WTC11 (cell line): ENCODE measurements around the gene FOXA1. TPM values are rescaled to one million over a fixed set of nuclear protein-coding genes. Genes with fewer than 3 reads are reported as not detected.
"Not testable (repeated sequence)": the region's sequence is repeated elsewhere in the genome, so short reads cannot be mapped to it uniquely, and the experiment has no call there.

ENCODE experiments used
- ATAC-seq: fragments of 200-7000 bp; cut with Tn5 transposase; 2 replicates; pipeline ENCODE4 v1.10.0; 2021; ENCODE audit warnings: mild to moderate bottlenecking, moderate library complexity
- CTCF ChIA-PET: fragments of 300-600 bp; sonication (Branson Sonifier 250); formaldehyde crosslinking; loops from one replicate; lab custom pipeline; 2021; ENCODE audit warnings: antibody characterized with exemption; lab: Charles Lee
- POLR2A ChIA-PET: fragments of 350-600 bp; sonication (Branson Sonifier 250); formaldehyde crosslinking; loops from one replicate; lab custom pipeline; 2021; ENCODE audit warnings: antibody characterized with exemption; lab: Charles Lee
- DNase-seq: peaks from one replicate; pipeline ENCODE4 v3.0.0; 2021; ENCODE audit warnings: low spot score
- H3K27ac Mint-ChIP-seq: 2 replicates; pipeline ENCODE4 v1.8.0; 2021; ENCODE audit warnings: mixed read lengths
- H3K27me3 Mint-ChIP-seq: 2 replicates; pipeline ENCODE4 v1.8.0; 2021; ENCODE audit warnings: low read depth, mild to moderate bottlenecking, moderate library complexity, mixed read lengths
- H3K36me3 Mint-ChIP-seq: 2 replicates; pipeline ENCODE4 v1.8.0; 2021; ENCODE audit warnings: mixed read lengths
- H3K4me1 Mint-ChIP-seq: 2 replicates; pipeline ENCODE4 v1.8.0; 2022; ENCODE audit warnings: mixed read lengths
- H3K4me3 Mint-ChIP-seq: 2 replicates; pipeline ENCODE4 v1.8.0; 2021; ENCODE audit warnings: mild to moderate bottlenecking, moderate library complexity, mixed read lengths
- H3K9me3 Mint-ChIP-seq: 2 replicates; pipeline ENCODE4 v1.8.0; 2021; ENCODE audit warnings: mixed read lengths
- AR ChIP-seq: fragments of 250-450 bp; sonication (Bioruptor Pico); IDR thresholded peaks from 2 replicates; pipeline ENCODE4 v1.9.0; 2021; ENCODE audit warnings: mild to moderate bottlenecking
- ARID4B ChIP-seq: sonication (generic); formaldehyde crosslinking; IDR thresholded peaks from 2 replicates; pipeline ENCODE4 v1.8.0; 2023; ENCODE audit warnings: missing genetic modification reagents, mild to moderate bottlenecking, borderline replicate concordance
- CTCF ChIP-seq: fragments of 200-600 bp; IDR thresholded peaks from 2 replicates; pipeline ENCODE4 v1.8.0; 2022; ENCODE audit warnings: antibody characterized with exemption
- E2F4 ChIP-seq: sonication (generic); formaldehyde crosslinking; IDR thresholded peaks from 2 replicates; pipeline ENCODE4 v1.8.1; 2022; ENCODE audit warnings: low read depth, mild to moderate bottlenecking, moderate library complexity, missing genetic modification reagents, borderline replicate concordance
- FOXK1 ChIP-seq: sonication (generic); formaldehyde crosslinking; IDR thresholded peaks from 2 replicates; pipeline ENCODE4 v1.8.0; 2022; ENCODE audit warnings: mild to moderate bottlenecking, moderate library complexity, missing genetic modification reagents
- FOXP4 ChIP-seq: sonication (generic); formaldehyde crosslinking; IDR thresholded peaks from 2 replicates; pipeline ENCODE4 v1.8.0; 2022; ENCODE audit warnings: mild to moderate bottlenecking, missing genetic modification reagents
- GABPB1 ChIP-seq: sonication (generic); formaldehyde crosslinking; IDR thresholded peaks from 2 replicates; pipeline ENCODE4 v1.8.1; 2023; ENCODE audit warnings: mild to moderate bottlenecking, missing genetic modification reagents
- JAZF1 ChIP-seq: fragments of 250-450 bp; sonication (Bioruptor Pico); IDR thresholded peaks from 2 replicates; pipeline ENCODE4 v1.9.0; 2021; ENCODE audit warnings: moderate library complexity, mild to moderate bottlenecking, inconsistent platforms
- MXD4 ChIP-seq: fragments of 250-450 bp; sonication (Bioruptor Pico); IDR thresholded peaks from 2 replicates; pipeline ENCODE4 v1.8.0; 2021; ENCODE audit warnings: mild to moderate bottlenecking, moderate library complexity, borderline replicate concordance
- OVOL2 ChIP-seq: fragments of 250-450 bp; sonication (Bioruptor Pico); IDR thresholded peaks from 2 replicates; pipeline ENCODE4 v1.9.0; 2021; ENCODE audit warnings: mild to moderate bottlenecking, borderline replicate concordance
- RORB ChIP-seq: fragments of 250-450 bp; sonication (Bioruptor Pico); IDR thresholded peaks from 2 replicates; pipeline ENCODE4 v1.9.0; 2021; ENCODE audit warnings: mild to moderate bottlenecking
- SP1 ChIP-seq: sonication (generic); formaldehyde crosslinking; conservative IDR thresholded peaks from 2 replicates; pipeline ENCODE4 v1.8.1; 2022; ENCODE audit warnings: missing genetic modification reagents
- ZNF219 ChIP-seq: sonication (generic); formaldehyde crosslinking; IDR thresholded peaks from 2 replicates; pipeline ENCODE4 v1.8.0; 2023; ENCODE audit warnings: missing genetic modification reagents, mild to moderate bottlenecking, borderline replicate concordance
- ZNF263 ChIP-seq: sonication (generic); formaldehyde crosslinking; IDR thresholded peaks from 2 replicates; pipeline ENCODE4 v1.8.1; 2022; ENCODE audit warnings: low read depth, mild to moderate bottlenecking, moderate library complexity, missing genetic modification reagents
- ZNF512 ChIP-seq: sonication (generic); formaldehyde crosslinking; IDR thresholded peaks from 2 replicates; pipeline ENCODE4 v1.8.1; 2022; ENCODE audit warnings: missing genetic modification reagents, borderline replicate concordance
- total RNA-seq: library from RNA; stranded (reverse); gene quantifications from 3 replicates; pipeline ENCODE4 v1.2.3, GENCODE V29; 2021

Gene FOXA1
- total RNA-seq, 1 experiment from 2014 or later: 0.28 TPM

GRCh38 chr14:37558740-37559139, 36.3 kb downstream of the FOXA1 start (continued):
- no peak for TF ChIP-seq E2F4 (CRISPR knock-in tag)
- TF ChIP-seq CTCF: no peak
- TF ChIP-seq ZNF219: no peak
- no peak for TF ChIP-seq JAZF1 (CRISPR knock-in tag)
- no peak for TF ChIP-seq FOXK1 (CRISPR knock-in tag)
- TF ChIP-seq AR: no peak
- TF ChIP-seq, all 79 proteins: peak for 0

DNA sequence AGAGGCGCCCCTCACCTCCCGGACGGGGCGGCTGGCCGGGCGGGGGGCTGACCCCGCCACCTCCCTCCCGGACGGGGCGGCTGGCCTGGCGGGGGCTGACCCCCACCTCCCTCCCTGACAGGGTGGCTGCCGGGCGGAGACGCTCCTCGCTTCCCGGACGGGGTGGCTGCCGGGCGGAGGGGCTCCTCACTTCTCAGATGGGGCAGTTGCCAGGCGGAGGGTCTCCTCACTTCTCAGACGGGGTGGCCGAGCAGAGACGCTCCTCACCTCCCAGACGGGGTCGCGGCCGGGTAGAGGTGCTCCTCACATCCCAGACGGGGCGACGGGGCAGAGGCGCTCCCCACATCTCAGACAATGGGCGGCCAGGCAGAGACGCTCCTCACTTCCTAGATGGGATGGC, 39.5 kb downstream of the FOXA1 start:
- peaks cover 36% of the 10 kb centered on the region for H3K9me3 Mint-ChIP-seq
- CTCF ChIA-PET, H3K4me1 Mint-ChIP-seq, H3K4me3 Mint-ChIP-seq, H3K27me3 Mint-ChIP-seq, ATAC-seq, POLR2A ChIA-PET, H3K27ac Mint-ChIP-seq, DNase-seq: not testable (repeated sequence)
- peaks cover 18% of the 10 kb centered on the region for H3K36me3 Mint-ChIP-seq

GRCh38 chr14:37553935-37554550, 41.0 kb downstream of the FOXA1 start:
- DNase-seq (no peak), ATAC-seq (no peak)
- H3K27me3 Mint-ChIP-seq: no peaks in the 10 kb centered on the region; the same call in 1 of the 2 replicates
- peaks cover 18% of the 10 kb centered on the region for H3K36me3 Mint-ChIP-seq
- H3K4me1 Mint-ChIP-seq: no peaks in the 10 kb centered on the region
- H3K9me3 Mint-ChIP-seq: peaks cover 36% of the 10 kb centered on the region
- no peak overlapping the region for H3K4me3 Mint-ChIP-seq
- H3K27ac Mint-ChIP-seq: no peak overlapping the region
- POLR2A ChIA-PET: no interaction called here
- CTCF ChIA-PET: no interaction called here
- TF ChIP-seq FOXP4 (CRISPR knock-in tag) (no peak), ARID4B (CRISPR knock-in tag) (no peak), FOXK1 (CRISPR knock-in tag) (no peak), OVOL2 (CRISPR knock-in tag) (no peak), GABPB1 (CRISPR knock-in tag) (no peak), MXD4 (no peak), RORB (CRISPR knock-in tag) (no peak), SP1 (CRISPR knock-in tag) (no peak), ZNF512 (CRISPR knock-in tag) (no peak), ZNF263 (CRISPR knock-in tag) (no peak)
